GM18508 (cell line): ENCODE results near the gene FIBCD1.
"Not testable (repeated sequence)": the region's sequence is repeated elsewhere in the genome, so short reads cannot be mapped to it uniquely, and the experiment has no call there.

Source experiments
- ATAC-seq: cut with Tn5 transposase; IDR thresholded peaks from one replicate; pipeline ENCODE4 v1.9.1; 2021; ENCODE audit warnings: moderate number of reproducible peaks; ENCODE audit not compliant: insufficient read depth, unreplicated experiment

Gene FIBCD1

DNA sequence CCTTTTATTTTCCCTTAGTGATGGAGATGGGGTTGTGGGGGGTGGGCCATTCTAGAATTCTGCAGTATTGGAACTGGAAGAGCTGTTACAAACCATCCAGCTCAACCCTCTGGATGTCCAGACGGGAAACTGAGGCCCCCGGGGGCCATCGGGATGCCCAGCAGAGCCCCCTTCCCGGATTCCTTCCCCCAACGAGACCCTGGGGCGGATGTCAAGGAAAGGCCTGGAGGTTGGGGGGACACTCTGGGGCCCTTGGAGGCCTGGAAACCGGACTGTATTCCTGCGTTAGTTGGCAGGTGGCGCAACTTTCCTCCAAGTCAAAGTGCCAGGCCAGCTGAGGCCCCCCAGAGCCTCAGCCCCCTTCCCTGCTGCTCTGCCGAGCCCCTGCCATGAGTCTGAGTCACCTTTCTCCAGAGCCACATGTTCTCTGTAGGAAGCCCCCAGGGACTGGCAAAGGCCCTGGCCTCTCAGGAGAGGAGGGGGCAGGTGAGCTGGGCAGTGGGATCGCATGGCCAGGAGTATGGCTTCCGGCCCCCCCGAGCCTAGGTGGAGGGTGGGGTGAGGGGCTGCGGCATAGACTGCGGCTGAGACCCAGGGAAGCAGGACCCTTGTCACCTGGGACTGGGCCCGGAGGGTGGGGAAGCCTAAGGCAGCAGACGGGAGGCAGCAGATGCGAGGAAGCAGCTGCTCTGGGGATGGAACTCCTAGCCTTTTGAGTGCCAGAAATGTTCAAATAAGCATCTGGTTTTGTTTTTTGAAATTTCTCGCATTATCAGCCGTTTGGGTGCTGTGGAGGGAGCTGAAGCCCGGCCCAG lies 17.8 kb upstream of the FIBCD1 start:
- ATAC-seq = no peak

DNA sequence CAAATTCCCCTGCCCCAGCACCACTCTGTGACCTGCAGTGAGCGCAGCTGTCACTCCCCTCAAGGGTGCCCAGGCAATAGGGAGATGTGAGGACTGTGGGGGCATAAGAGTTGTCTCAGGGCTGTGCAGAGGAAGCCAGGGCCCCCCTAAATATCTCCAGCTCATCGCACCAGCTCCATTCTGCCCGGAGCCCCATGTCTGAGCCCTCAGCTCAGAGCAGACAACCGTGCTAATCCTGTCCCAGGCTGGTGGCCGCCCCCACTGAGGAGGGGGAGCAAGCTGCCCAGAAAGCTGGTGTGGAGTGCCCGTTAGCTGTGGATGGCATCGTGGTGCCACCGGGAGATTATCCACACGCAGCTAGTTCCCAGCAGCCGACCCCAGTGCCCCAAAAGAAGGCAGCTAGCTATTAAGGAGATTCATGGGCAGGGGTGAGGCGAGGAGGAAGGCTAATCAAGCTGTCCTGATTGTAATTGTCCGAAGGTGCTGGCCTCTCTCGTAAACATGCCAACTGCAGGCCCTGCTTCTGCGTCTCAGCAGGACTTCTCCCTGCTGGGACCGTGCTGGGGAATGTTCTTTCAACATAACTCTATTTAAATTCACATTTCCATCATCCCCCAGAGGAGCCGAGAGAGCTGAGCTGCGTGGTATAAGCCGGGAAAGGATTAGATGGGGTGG lies 17.0 kb upstream of the FIBCD1 start:
- no peak for ATAC-seq

- not testable (repeated sequence) for ATAC-seq
Measured at GRCh38 chr9:130954925-130955324, 15.9 kb upstream of the FIBCD1 start.

DNA sequence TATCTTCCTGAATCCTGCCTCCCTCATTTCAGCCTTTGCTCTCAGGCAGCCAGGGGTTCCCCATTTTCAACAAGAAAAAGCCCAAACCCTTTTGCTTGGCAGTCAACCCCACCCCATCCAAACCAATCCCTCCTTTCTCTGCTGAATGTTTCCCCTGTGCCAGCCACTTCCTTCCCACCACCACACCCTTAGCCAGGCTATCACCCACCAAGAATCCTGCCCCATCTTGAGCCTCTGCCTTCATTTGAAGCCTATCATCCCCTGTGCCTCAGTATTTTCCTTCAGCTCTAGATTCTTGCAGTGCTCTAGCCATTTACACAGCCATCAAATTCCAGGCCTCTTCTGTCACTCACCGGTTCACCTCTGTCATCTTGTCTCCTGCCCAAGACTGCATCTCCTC lies 15.3 kb upstream of the FIBCD1 start:
- no peak for ATAC-seq

DNA sequence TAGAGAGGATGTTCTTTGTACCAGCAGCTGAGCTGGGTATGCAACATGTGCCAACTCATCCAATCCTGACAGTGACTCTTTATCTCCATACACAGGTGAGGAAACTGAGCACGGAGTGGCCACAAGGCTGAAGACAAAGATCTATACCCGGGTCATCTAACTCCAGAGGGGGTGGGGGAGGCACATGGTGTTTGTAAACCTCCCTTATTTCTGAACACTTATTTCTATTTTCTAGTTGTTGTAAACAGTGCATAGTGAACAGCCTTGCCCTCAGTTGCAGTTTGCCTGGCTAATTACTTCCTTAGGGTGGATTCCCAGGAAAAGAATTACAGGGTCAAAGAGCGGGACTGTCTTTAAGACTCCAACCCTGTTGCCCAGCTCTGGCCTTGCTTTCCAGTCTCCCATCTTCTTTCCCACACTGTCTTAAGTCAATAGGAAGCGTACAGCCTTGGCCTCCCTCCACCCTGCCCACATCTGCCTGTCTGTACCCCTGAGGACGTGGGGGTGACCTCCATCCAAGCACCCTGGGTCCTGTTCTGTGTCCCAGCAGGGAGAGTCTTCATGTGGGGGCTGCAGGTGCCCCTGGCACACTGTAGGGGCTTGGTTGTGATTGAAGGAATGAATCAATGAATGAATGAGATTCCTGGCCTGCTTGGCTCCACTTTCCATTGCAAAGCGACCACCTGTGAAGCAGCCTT lies 13.2 kb upstream of the FIBCD1 start:
- no peak for ATAC-seq

DNA sequence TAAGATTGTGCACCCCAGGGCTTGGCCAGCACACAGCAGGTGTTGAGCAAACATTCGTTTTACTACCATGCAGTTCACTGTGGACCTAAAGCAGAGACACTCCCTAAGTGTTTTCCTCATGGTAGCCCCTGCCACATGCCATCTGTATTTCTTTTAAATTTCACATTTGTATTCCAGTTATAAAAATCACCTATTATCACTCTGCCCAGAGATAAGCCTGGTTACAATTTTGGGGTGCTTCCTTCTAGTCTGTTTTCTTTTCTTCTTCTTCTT lies 10.9 kb upstream of the FIBCD1 start:
- ATAC-seq = no peak

DNA sequence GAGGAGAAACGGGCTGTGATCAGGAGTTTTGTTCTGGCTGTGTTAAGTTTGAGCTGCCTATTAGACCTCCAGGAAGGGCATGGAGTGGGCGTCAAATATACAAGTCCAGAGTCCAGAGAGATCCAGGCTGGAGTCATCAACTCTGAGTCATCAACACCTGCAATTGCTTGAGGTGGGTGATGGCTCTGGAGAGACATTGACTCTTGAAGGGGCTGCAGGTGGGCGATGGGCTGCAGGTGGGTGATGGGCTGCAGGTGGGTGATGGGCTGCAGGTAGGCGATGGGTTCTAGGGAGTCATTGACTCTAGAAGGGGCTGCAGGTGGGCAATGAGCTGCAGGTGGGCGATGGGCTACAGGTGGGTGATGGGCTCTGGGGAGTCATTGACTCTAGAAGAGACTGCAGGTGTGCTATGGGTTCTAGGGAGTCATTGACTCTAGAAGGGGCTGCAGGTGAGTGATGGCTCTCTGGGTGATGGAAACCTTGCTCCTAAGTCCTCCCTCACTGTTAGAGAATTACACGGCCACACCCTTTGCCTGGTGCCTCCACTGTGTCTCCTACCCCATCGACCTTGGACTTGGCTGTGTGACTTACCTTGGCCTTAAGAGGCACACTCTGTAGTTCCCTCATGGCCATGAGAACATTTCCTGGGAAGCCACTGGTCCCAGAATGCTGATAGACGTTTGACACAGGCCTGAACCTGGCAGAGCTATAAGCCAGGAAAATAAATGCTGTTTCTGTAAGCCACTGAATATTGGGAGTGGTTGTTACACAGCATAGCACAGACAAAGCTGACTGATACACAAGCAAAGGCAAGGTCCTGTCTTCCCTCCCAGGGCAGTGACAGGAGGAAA lies 10.4 kb upstream of the FIBCD1 start:
- no peak for ATAC-seq

DNA sequence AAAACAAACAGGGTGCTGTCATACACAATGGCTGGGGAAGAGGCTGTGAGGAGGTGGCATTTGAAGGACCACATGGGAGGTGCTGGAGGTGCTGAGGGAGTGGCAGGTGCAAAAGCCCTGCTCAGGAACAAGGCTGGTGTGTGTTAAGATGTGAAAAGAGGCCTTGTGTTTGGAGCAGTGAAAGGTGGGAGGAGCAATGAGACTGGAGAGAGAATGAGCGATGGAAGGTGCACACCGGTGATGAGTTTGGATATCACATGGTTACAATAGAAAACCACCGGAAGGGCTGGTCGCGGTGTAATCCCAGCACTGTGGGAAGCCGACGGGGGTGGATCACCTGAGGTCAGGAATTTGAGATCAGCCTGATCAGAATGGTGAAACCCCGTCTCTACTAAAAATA lies 9.2 kb upstream of the FIBCD1 start:
- ATAC-seq = no peak

DNA sequence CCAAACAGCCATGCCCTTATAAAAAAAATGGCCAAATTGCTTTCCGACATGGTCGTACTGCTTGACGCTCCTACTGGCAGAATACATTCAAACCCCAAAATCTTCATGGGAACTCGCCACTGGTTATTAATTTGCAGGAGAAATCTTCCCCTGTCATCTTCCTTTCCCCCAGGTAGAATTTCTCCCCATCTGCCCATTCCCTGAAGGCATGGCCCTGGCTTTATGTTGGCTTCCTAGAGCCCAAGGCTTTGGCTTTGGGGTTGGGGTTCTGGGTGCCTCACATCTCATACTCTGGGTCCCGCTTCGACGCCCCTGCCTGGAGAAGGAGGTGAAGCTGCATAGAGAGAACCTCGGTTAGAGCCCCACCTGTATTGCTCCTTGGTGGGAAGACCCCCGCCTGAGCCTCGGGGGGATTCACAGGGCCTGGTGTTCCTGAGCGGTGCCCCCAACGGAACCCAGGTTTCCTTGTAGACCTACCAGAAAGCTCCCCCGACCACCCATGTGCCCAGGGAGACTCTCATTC lies 8.6 kb upstream of the FIBCD1 start:
- no peak for ATAC-seq

GRCh38 chr9:130946766-130947617 lies 7.9 kb upstream of the FIBCD1 start:
- no peak for ATAC-seq

GRCh38 chr9:130945173-130945572 lies 6.1 kb upstream of the FIBCD1 start:
- no peak for ATAC-seq

- ATAC-seq = no peak
Measured at GRCh38 chr9:130944510-130945058, 5.5 kb upstream of the FIBCD1 start.

DNA sequence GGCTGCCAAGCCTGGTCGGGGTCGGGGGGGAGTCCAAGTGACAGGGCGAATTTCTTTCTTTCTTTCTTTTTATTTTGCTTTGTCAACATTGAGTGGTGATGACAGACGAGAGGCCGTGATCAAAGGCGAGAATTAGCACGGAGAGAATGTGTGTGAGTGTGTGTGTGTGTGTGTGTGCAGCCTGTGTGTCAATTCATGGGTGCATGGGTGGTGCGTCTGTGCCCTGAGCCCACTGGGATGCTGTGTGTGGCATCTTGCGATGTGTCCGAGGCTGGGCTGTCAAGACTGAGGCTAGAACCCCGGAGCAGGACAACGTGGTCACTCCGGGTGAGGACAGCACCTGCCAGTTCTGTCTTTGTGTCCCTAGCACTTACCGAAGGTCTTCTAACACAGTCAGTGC lies 4.7 kb upstream of the FIBCD1 start:
- ATAC-seq = no peak

GRCh38 chr9:130943221-130943620 lies 4.2 kb upstream of the FIBCD1 start:
- ATAC-seq = no peak

- no peak for ATAC-seq
Measured at GRCh38 chr9:130942679-130943078, 3.6 kb upstream of the FIBCD1 start.

GRCh38 chr9:130942084-130942483 lies 3.0 kb upstream of the FIBCD1 start:
- no peak for ATAC-seq

DNA sequence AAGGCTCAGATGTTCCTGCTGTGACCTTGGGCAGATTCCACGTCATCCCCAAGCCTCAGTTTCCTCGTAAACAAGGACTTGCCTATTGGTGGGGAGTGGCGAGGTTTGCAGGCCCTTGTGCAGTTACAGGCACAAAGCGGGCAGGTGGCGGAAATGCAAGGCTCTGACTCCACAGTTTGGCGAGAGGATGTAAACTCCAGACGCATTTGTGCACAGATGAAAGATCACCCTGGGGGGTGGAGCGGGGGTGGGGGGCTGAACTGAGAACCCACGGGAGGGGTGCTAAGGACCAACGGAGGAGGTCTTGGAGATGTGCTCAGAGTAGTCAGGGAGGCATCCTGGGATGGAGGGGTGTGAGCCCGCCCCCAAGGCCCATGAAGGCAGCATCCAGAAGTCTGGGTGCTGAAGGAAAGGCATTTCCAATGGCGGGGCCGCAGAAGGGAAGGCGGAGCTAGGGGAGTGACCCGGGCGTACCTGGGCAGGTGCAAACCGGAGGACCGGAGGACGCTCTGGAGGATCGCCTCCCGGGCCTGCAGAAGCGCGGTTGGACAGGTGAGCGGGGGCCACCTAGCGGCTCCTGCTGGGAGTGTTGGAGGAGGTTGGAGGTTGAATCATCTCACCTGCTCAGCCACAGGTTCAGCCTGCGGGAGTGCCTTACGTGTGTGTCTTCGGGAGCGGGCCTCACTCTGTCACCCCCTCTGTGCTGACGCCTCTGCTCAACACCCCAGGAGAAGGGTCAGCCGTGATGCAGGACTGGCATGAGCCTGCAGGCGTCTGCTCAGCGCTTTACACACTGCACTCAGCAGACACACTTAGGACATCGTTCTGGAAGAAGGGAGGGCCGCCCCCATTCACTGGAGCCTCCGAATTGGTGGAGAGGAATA lies 1.9 kb upstream of the FIBCD1 start:
- no peak for ATAC-seq

DNA sequence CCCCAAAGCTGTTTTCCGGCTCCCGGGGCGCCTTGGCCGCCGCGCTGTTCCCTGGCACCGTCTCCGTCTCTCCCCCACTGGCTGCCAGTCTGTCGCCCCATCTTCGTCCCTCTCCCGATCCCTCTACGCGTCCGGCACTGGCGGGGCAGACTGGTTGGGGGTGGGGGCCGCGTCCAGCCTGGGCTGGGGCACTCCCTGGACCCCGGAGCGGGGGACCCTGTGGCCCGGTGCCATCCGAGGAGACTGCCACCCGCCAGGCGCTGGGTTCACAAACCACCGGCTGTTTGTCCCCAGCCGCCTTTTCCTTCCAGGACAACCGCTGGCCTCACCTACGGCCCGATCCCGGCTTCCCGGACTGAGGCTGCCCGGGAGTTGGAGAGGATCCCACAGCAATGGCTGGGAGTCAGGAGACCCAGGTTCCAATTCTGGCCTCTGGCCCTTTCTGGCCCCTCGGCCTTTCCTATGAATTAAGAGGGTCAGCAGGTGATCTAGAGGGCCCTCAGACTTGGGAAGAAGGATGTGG lies 1.0 kb upstream of the FIBCD1 start:
- ATAC-seq = no peak
